HG02571 (cell line): ENCODE results near the gene ITGA6.

Experiments used
- ATAC-seq: cut with Tn5 transposase; IDR thresholded peaks from one replicate; pipeline ENCODE4 v1.9.1; 2021; ENCODE audit warnings: mild to moderate bottlenecking, moderate library complexity; ENCODE audit not compliant: unreplicated experiment

Gene ITGA6

DNA sequence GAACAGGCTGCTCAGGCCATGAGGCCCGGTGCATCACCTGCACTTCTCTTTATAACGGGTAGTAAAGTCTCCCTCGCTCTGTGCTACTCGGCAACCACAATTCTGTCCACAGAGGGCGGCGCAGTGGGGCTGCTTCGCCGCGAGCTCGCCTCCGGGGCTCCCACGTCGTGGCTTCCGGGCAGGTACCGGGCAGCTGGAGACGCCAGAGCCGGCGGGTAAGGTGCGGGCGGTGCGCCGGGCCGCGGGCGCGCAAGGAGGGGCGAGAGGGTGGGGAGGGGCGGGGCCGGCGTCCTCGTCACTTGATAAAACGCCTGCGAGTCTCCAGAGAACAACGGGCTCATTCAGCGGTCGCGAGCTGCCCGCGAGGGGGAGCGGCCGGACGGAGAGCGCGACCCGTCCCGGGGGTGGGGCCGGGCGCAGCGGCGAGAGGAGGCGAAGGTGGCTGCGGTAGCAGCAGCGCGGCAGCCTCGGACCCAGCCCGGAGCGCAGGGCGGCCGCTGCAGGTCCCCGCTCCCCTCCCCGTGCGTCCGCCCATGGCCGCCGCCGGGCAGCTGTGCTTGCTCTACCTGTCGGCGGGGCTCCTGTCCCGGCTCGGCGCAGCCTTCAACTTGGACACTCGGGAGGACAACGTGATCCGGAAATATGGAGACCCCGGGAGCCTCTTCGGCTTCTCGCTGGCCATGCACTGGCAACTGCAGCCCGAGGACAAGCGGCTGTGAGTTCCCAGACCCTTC, at the start of gene ITGA6:
ITGA6 (plus strand) TSS at position 331 of the 734 bp plus-strand sequence.
- ATAC-seq, result no peak

DNA sequence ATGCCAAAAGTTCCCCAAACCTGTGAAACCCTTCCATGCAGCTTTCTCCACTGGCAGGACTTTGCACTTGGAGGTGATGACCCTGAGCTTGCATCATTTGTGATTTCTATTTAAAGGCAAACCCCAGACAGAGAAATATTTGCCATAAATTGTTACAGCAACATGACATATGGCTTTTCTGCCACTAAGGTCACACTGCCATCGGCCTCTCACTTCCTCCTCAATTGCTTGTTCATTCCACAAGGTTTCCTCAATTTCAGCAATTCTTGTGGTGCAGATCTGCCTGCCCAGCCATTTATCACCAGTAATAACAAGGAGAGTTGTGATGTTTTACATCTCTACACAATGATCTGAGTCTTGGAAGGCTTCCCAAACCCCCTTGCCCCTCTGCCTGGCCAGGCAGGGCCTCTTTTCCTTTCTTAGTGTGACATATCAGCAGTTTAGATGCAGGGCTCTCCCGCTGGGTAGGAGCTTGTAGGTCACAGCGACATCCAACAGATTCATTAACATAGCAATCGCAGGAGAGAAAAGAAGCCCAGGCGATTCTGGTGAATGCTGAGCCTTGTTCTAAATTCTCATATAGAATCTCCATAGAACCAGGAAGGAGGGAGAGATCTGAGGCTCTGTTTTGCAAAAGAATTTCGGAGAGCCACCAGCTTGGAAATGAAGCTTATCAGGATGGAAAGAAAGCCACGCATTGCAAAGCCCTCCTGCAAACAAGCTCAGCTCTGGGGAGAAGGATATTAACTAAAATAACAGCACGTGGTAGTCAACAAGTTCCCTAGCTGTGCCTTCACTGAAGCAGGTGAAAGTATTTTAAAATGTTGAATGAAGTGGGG, 46.7 kb upstream of the ITGA6 start:
- ATAC-seq, result no peak

GRCh38 chr2:172381275-172382027, 45.9 kb upstream of the ITGA6 start:
- no peak for ATAC-seq

GRCh38 chr2:172387361-172387760, 40.0 kb upstream of the ITGA6 start:
- no peak for ATAC-seq

DNA sequence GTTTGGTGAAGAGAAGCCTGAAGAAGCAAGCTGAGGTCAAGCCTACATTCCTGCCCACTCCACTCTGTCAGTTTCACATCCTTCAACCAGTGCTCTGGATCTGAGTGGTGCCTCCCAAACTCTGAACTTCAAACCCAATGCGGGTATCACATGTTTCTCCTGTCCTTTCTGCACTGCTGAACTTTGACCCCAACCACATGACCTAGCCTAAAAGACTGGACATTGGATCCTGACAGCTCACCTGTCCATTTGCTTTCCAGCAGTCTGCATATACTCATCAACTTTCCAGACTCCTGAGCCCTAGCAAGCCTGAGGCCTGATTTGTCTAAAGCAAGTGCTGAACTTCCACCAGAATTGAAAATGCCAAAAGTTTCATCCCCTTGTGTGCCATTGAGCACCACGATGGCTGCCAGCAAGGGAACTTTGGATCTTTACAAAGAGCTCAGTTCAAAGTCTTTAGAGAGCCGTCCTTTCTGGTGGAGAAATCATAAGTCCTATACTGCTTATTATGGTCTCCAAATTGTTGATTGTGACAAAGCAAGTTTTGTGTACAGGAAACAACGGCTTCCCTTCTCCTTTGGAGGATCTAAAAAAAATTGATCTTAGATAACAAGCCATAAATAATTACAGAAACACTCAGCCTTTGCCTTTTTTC, 37.6 kb upstream of the ITGA6 start:
- no peak for ATAC-seq

GRCh38 chr2:172394002-172394401, 33.4 kb upstream of the ITGA6 start:
- no peak for ATAC-seq

DNA sequence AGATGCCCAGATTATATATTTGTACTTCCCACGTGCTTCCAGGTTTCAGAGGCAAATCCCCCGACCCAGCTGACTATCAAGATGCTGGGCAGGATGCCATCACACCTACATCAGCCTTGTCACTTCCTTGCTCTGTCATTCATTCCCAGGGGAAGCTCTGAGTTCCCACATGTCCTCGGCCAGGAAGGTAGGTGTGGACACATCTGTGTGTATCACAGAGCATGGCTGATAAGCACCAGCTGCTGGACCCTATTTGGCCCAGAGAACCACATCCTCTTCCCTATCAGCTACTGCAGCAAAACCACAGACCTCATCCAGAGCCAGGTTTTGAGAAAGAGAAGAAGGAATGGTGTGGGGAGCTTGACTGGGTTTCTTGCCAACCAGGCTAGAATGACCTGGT, 31.9 kb upstream of the ITGA6 start:
- no peak for ATAC-seq

GRCh38 chr2:172397148-172397834, 30.1 kb upstream of the ITGA6 start:
- no peak for ATAC-seq

DNA sequence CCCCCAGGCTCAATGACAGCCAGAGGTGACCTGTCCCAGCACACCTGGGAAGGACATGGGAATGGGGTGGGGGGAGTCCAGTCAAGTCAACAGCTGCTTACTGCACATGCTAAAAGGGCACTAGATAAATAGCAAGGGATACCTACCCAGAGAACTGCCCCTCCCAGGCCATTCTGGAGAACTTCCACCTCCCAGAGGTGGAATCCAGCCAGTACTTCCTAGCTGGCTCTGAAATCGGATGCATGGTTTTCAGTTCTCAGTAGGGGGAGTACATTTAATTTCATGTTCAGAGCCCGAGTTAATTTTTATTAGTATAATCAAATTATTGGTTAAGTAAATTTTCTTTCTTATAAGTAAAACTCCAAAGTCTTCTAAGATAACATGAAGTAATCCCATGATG, 28.9 kb upstream of the ITGA6 start:
- ATAC-seq, result no peak

DNA sequence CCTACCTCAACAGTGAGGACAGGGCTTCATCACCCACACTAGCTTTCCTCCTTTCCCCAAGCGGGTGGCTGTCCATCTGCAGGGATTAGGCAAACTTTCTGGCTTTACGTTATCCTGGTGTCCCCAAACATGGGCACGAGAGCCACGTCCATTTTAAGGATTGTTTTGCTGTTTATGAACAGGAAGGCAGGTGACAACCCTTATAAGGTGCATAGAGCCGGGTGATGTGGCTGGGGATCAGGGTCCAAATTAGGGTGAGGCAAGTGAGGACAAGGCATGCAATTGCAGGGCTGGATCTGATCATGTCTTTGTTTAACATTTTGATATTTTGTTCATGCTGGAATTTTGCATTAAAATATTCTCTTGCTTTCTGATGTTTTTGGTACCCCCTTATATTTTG, 27.6 kb upstream of the ITGA6 start:
- no peak for ATAC-seq

DNA sequence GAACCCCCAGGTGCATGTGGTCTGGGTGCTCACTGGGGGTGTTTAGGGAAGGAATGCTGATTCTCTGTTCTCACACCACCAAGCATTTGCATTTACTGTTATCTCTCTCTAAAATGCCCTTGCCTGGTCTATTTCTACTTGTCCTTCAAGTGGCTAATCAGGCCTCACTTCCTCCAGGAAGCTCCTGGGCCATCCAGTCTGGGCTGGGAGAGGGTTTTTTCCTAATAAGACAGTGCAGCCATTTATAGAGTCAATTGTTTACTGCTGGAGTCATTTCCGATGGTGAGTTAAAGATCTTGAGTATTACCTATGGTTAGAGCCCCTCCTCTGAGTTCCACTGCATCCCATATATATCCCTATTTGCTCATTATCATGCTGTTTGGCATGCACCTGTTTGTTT, 25.2 kb upstream of the ITGA6 start:
- ATAC-seq, result no peak

DNA sequence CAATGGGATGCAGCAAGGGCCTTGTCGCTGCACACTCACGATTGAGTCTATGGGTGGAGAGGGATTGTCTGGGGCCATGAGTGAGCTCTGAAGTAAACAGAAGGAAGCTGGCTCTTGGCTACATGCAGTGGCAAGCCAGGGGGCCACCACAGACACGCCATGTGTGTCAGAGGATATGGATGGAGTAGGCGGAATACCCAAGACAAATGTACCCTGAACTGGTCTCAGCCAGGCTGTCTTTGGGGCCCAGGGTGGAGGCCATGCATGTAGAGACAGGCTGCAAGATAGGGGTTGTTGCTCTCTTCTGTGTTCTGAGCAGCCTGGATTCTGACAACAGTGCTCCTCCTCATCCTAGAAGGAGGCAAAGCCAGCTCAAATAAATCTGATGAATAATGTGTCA, 24.0 kb upstream of the ITGA6 start:
- no peak for ATAC-seq

DNA sequence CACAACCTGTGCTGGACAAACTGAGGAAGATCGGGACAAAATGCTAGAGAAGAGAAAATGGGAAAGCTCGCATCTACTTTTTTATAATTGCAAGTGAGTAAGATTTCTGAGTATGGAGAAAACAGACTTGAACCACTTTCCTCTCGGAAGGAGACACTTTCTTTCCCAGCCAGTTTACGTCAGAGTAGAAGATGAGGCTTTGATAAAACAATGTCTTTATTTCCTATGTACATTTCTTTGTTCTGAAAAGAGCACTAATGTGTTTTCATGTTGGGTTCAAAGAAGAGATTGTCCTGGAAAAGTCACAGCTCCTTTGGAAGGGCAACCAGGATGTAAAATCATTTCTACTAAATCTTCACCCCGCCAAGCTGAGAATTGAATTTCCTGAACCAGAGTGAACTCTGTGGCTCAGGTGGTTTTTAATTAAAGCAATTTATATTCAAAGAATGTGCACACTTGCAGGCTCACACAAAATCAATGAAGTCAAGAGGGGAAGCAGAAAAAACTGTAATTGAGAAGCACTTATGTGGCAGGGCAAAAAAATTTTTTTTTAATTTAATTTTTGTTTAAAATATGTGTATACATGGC, 23.4 kb upstream of the ITGA6 start:
- ATAC-seq, result no peak

- no peak for ATAC-seq
Observed at GRCh38 chr2:172404824-172405223, 22.6 kb upstream of the ITGA6 start.

GRCh38 chr2:172405673-172406072, 21.7 kb upstream of the ITGA6 start:
- ATAC-seq, result no peak

DNA sequence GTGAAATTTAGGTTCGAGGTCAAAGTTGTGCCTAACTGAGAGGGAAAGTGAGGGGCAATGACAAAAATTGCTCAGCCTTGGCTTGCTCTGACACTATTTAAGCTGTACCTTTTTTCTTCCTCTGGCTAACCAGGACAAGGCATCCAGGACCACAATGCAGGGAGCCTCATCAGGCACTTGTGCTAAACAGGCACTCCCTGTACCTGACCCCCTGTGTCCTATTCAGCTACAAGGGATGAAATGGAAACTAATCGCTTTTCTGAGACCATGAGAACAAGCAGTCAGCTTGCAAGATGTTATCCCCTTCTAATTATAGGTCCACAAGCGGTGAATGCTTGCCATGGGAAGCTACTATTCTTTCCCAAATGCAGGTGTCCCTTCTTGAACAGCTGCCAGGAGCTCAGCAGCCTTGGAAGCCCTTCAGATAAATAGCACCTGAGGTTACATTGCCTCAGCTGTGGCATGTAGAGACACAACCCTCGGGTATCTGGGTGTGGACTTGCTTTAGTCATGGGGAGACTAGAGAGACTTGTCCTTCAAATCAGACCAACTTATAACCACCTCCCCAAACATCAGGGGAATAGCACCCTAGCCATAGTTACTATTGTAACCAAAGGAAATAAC, 19.1 kb upstream of the ITGA6 start:
- ATAC-seq, result no peak

- no peak for ATAC-seq
Observed at GRCh38 chr2:172409042-172409441, 18.3 kb upstream of the ITGA6 start.

DNA sequence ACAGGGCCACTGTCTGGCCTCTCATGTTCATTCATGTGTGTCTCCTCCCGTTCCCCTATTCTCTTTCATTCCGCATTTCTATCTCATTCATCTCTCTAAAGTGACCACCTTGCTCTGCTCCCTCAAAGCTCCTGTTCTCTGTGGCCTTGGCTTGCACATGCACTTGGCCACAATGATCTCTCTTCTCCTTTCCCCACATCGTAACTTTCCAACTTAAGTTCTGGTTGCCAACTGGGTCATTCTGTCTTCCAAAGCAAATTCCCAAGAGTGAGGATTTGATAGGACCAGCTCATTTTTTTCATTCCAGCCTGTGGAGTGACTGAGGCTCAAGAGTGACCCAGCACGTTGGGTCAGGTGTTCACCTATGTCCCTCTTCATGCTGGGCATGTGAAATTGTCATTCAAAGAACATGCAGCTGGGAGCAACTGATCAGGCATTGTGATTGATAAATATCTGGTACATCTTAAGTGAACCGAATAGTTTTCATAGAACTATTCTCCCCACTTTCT, 14.3 kb upstream of the ITGA6 start:
- ATAC-seq, result no peak

DNA sequence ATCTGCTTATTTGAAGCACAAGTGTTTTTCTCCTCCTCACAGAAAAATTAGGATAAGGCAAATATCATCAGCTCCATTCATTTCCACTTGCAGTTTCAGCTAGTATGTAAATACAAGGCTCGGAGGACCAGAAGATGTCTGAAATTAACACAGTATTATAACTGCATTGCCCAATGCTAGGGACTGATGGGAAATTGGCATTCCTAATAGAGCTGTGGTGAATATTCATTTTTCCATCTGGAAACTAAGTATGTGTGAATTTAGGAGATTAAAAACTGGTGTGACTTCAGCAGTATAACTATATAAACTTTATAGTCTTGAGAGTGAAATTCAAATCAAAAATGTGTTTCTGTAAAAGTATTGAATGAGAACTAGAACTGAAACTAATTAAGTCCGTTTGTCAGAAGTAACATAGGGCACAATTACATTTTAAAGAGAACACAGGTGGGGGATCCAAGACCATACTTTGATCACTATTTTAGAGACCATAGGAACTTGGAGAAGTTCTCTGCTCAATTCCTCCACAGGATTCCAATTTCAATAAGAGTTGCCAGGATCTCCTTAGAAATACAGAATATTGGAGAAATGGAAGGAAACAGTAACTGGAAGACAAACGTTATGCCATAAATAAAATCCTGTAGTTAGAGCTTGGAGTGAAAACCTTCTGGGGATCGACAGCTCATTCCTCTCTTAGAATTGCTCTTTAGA, 12.1 kb upstream of the ITGA6 start:
- no peak for ATAC-seq
